Esophagus muscularis mucosa (tissue), 4 donors: Measurements from ENCODE around the gene PPM1F. TPM values are rescaled to one million over a fixed set of nuclear protein-coding genes. Genes with fewer than 3 reads are reported as not detected.

ENCODE experiments used
- DNase-seq: peaks from one replicate; pipeline ENCODE4 v3.0.0-alpha.2; 2017; ENCODE audit errors: extremely low spot score
- H3K27ac ChIP-seq, 4 donors: fragments of 200-600 bp; sonication (generic); replicated peaks in 1 of 4; 1 replicate in 3 of 4; 2 replicates in 1 of 4; pipeline ENCODE4 v1.5.1; 2016 to 2019; ENCODE audit warnings: mild to moderate bottlenecking in 1 of 4
- H3K27me3 ChIP-seq, 4 donors: fragments of 200-600 bp; sonication (generic); one replicate each; pipeline versions ENCODE4 v1.5.1 to v1.6.0; 2016 to 2019
- H3K36me3 ChIP-seq, 4 donors: fragments of 200-600 bp; sonication (generic); one replicate each; pipeline ENCODE4 v1.5.1; 2016 to 2019
- H3K4me1 ChIP-seq, 4 donors: fragments of 200-600 bp; sonication (generic); one replicate each; pipeline ENCODE4 v1.5.1; 2016 to 2019
- H3K4me3 ChIP-seq, 4 donors: fragments of 200-600 bp; sonication (generic); 1 replicate in 2 of 4; 2 replicates in 2 of 4; pipeline ENCODE4 v1.5.1; 2016 to 2019; ENCODE audit warnings: mild to moderate bottlenecking in 4 of 4, moderate library complexity in 1 of 4
- H3K9me3 ChIP-seq, 4 donors: fragments of 200-600 bp; sonication (generic); 1 replicate in 3 of 4; 2 replicates in 1 of 4; pipeline ENCODE4 v1.5.1; 2016 to 2019
- CTCF ChIP-seq, 3 experiments: fragments of 200-600 bp in 2 of 3; fragments of 450-650 bp in 1 of 3; sonication (generic) in 2 of 3; IDR thresholded peaks; one replicate each; pipeline ENCODE4 v1.5.1; 2017 to 2019; ENCODE audit warnings: antibody characterized with exemption in 3 of 3, mild to moderate bottlenecking in 2 of 3, moderate library complexity in 1 of 3
- EP300 ChIP-seq: sonication (generic); formaldehyde crosslinking; IDR thresholded peaks from one replicate; pipeline ENCODE4 v1.6.1; 2017; ENCODE audit warnings: antibody characterized with exemption
- POLR2A ChIP-seq: fragments of 450-650 bp; IDR thresholded peaks from one replicate; pipeline ENCODE4 v1.6.1; 2017; ENCODE audit warnings: antibody characterized with exemption, moderate library complexity, mild to moderate bottlenecking, low read depth
- POLR2AphosphoS5 ChIP-seq, 2 donors: sonication (generic); formaldehyde crosslinking; IDR thresholded peaks; one replicate each; pipeline ENCODE4 v1.6.1; 2017; ENCODE audit warnings: antibody characterized with exemption in 2 of 2
- WGBS: methylation state at CpG from one replicate; pipeline ENCODE4 v1.1.5; 2018; 5-methylcytosine and 5-hydroxymethylcytosine counted together
- intact Hi-C: fragments of 100-400 bp; cut with DNase I; formaldehyde crosslinking; loops from one replicate; pipeline ENCODE4 v1.15.1; 2023
- total RNA-seq, 4 donors: library from RNA; depleted of rRNA; stranded (reverse); fragments of >200 nt; gene quantifications; one replicate each; pipeline versions ENCODE4 v1.1.0 to v1.2.1, GENCODE V29; 2016

Gene PPM1F
- total RNA-seq, 4 donors from 2014 or later: 30.3 to 88.5 (median 74.1) TPM

- no peak for TF ChIP-seq POLR2A
- TF ChIP-seq CTCF (IDR thresholded peaks at IDR 0.05): no peak
- no peak for TF ChIP-seq EP300
- TF ChIP-seq POLR2AphosphoS5 (IDR thresholded peaks at IDR 0.05): no peak
- Histone ChIP-seq H3K27me3 (no peaks in the 10 kb centered on the region), H3K36me3 (peaks cover 38 to 96% (median 89%) of the 10 kb centered on the region in 4 donors), H3K4me1 (peaks cover 0 to 4% (median 0%) of the 10 kb centered on the region in 4 donors), H3K4me3 (no peak overlapping the region), H3K27ac (no peak overlapping the region), H3K9me3 (no peaks in the 10 kb centered on the region)
- 87% methylated on average over 16 of the region's 16 CpGs for WGBS
- intact Hi-C loops: loop anchor here (10.0 kb wide), 1 partner anchor 152 kb away; no protein-coding TSS in a partner anchor
- no peak for DNase-seq
Observed at GRCh38 chr22:21927174-21927823, 25.3 kb downstream of the PPM1F start.

GRCh38 chr22:21926728-21927127 is 25.9 kb downstream of the PPM1F start:
- Histone ChIP-seq H3K4me1 (peaks cover 0 to 5% (median 1%) of the 10 kb centered on the region in 4 donors), H3K4me3 (no peak overlapping the region), H3K36me3 (peaks cover 34 to 94% (median 88%) of the 10 kb centered on the region in 4 donors), H3K27ac (no peak overlapping the region), H3K27me3 (no peaks in the 10 kb centered on the region), H3K9me3 (no peaks in the 10 kb centered on the region)
- WGBS: 100% methylated on average over 1 of the region's 4 CpGs
- no peak for DNase-seq
- TF ChIP-seq EP300 (no peak), POLR2A (no peak), POLR2AphosphoS5 (IDR thresholded peaks at IDR 0.05) (no peak), CTCF (IDR thresholded peaks at IDR 0.05) (no peak)
- intact Hi-C loops: loop anchor here (10.0 kb wide), 1 partner anchor 152 kb away; no protein-coding TSS in a partner anchor

- Histone ChIP-seq H3K9me3 (no peaks in the 10 kb centered on the region), H3K4me1 (peaks cover 0 to 8% (median 4%) of the 10 kb centered on the region in 4 donors), H3K27ac (no peak overlapping the region), H3K4me3 (no peak overlapping the region), H3K27me3 (no peaks in the 10 kb centered on the region), H3K36me3 (peaks cover 8 to 88% (median 83%) of the 10 kb centered on the region in 4 donors)
- intact Hi-C loops: loop anchor here (10.0 kb wide), 1 partner anchor 148 kb away; no protein-coding TSS in a partner anchor
- TF ChIP-seq POLR2A: no peak
- no peak for TF ChIP-seq EP300
- TF ChIP-seq POLR2AphosphoS5 (IDR thresholded peaks at IDR 0.05): no peak
- no peak for TF ChIP-seq CTCF (IDR thresholded peaks at IDR 0.05)
- no peak for DNase-seq
- WGBS: 96% methylated on average over 20 of the region's 21 CpGs
Observed at GRCh38 chr22:21923163-21923561, 29.5 kb downstream of the PPM1F start.

GRCh38 chr22:21922370-21923162 is 30.1 kb downstream of the PPM1F start:
- intact Hi-C loops: loop anchor here (10.0 kb wide), 1 partner anchor 148 kb away; no protein-coding TSS in a partner anchor
- Histone ChIP-seq H3K27ac (no peak overlapping the region), H3K9me3 (no peaks in the 10 kb centered on the region), H3K36me3 (peaks cover 4 to 84% (median 79%) of the 10 kb centered on the region in 4 donors), H3K27me3 (no peaks in the 10 kb centered on the region), H3K4me3 (no peak overlapping the region), H3K4me1 (peaks cover 0 to 12% (median 7%) of the 10 kb centered on the region in 4 donors)
- DNase-seq: no peak
- TF ChIP-seq POLR2A (no peak), CTCF (IDR thresholded peaks at IDR 0.05) (no peak), EP300 (no peak)
- 93% methylated on average over 12 of the region's 20 CpGs for WGBS
